ENCODE measurements around the gene GPRIN2. TPM values are rescaled to one million over a fixed set of nuclear protein-coding genes. Genes with fewer than 3 reads are reported as not detected.

GPRIN2 gene
- total and polyA plus RNA-seq, 8 donors = 8.6 to 39.8 (median 13.3) TPM

- no peak overlapping the region for H3K4me3 ChIP-seq
- H3K27me3 ChIP-seq = peaks cover 0 to 21% of the 10 kb centered on the region in 2 donors
- peaks cover 0 to 4% of the 10 kb centered on the region in 2 donors for H3K36me3 ChIP-seq
- no peaks in the 10 kb centered on the region for H3K4me1 ChIP-seq
- DNase-seq = peak in 2 of 4 donors; percentile 32 to 86
- H3K9me3 ChIP-seq = no peaks in the 10 kb centered on the region
- no peak overlapping the region for H3K27ac ChIP-seq
- intact Hi-C loops (cut with DNase I) = no loop called here
- no peak for TF ChIP-seq CTCF (IDR thresholded peaks at IDR 0.05)
- ATAC-seq = no peak
These were observed 6.2 kb downstream of the GPRIN2 start for GRCh38 chr10:46550076-46550790.

GRCh38 chr10:46549171-46550075 lies 7.0 kb downstream of the GPRIN2 start:
- H3K9me3 ChIP-seq = no peaks in the 10 kb centered on the region
- intact Hi-C loops (cut with DNase I) = no loop called here
- H3K27ac ChIP-seq = no peak overlapping the region
- H3K4me3 ChIP-seq = no peak overlapping the region
- ATAC-seq (no peak), DNase-seq (peak in 2 of 4 donors; percentile 32 to 86)
- H3K27me3 ChIP-seq = peaks cover 0 to 13% of the 10 kb centered on the region in 2 donors
- no peaks in the 10 kb centered on the region for H3K4me1 ChIP-seq
- peaks cover 0 to 4% of the 10 kb centered on the region in 2 donors for H3K36me3 ChIP-seq
- no peak for TF ChIP-seq CTCF (IDR thresholded peaks at IDR 0.05)

GRCh38 chr10:46548498-46549090 lies 7.9 kb downstream of the GPRIN2 start:
- Histone ChIP-seq H3K9me3 (no peaks in the 10 kb centered on the region), H3K36me3 (peaks cover 0 to 4% of the 10 kb centered on the region in 2 donors), H3K4me3 (no peak overlapping the region), H3K27ac (no peak overlapping the region), H3K4me1 (no peaks in the 10 kb centered on the region), H3K27me3 (peaks cover 0 to 5% of the 10 kb centered on the region in 2 donors)
- ATAC-seq = no peak
- TF ChIP-seq CTCF (IDR thresholded peaks at IDR 0.05) = no peak
- DNase-seq = peak in 2 of 4 donors; percentile 32 to 81
- intact Hi-C loops (cut with DNase I) = no loop called here

GRCh38 chr10:46547541-46548497 lies 8.6 kb downstream of the GPRIN2 start:
- TF ChIP-seq CTCF (IDR thresholded peaks at IDR 0.05) = no peak
- Histone ChIP-seq H3K4me3 (no peak overlapping the region), H3K27ac (peak overlapping the region in 1 of 2 donors; percentile 22), H3K27me3 (no peaks in the 10 kb centered on the region), H3K4me1 (no peaks in the 10 kb centered on the region), H3K9me3 (no peaks in the 10 kb centered on the region), H3K36me3 (peaks cover 0 to 4% of the 10 kb centered on the region in 2 donors)
- ATAC-seq (peak; percentile 37), DNase-seq (peak in 2 of 4 donors; percentile 39 to 63)
- intact Hi-C loops (cut with DNase I) = no loop called here
